NK-92 (cell line): Measurements from ENCODE around the gene ZNF277.
"Not testable (repeated sequence)": the region's sequence is repeated elsewhere in the genome, so short reads cannot be mapped to it uniquely, and the experiment has no call there.

Source experiments
- DNase-seq: peaks from one replicate; lab custom pipeline; 2025; ENCODE audit not compliant: unreplicated experiment; lab: John Stamatoyannopoulos, UW

The ZNF277 gene

DNA sequence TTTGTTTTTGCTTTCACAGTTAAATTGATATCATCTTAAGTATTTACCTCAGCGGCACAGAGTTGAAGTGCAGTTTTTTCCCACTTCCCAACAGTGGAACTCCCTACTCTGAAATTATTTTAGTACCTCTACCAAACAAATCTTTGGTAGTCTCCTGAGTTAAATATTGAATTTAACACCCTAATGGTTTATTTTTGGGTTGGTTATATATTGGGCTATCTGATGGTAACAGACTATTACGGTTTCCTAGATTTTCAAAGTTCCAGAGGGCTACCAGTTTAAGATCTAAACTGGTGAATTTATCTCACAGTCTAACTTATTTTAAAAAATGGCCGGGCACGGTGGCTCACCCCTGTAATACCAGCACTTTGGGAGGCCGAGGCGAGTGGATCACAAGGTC is 1.3 kb downstream of the ZNF277 start:
- DNase-seq: no peak

GRCh38 chr7:112211348-112211907 is 4.9 kb downstream of the ZNF277 start:
- DNase-seq: no peak

DNA sequence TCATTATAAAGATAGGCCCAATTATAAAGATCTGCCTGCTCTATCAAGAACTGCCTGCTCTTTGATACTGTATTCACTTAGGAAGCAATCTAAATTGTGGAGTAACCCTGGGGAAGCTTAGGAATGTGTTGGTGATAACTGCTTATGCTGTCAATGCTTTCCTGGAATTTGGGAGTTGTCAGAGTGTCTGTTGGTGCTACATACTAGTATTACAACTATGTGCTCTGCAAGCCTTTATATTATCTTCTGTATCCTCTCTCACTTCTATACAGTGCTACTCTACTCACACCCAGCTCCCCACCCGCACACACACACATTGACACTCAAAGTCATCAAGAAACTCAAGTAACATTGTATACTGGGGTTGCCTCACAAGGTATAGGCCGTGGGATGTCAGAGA is 6.1 kb downstream of the ZNF277 start:
- DNase-seq: no peak

DNA sequence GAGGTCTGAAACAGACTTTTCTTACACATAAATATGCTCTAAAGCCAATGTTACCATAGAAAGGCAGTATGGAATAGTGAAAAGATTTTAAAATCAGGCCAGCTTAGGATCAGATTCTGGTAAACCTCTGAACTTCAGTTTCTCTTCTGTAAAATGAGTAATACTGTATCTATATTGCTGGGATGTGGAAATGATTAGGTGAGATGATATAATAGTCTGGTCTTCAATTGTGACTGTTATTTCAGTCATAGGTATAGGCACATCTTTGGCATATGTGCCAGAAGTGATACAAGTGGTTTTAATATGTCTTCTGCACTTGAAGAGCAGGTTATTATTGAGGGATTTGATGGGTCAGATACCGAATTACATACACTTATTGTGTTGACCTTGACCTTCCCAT is 7.2 kb downstream of the ZNF277 start:
- no peak for DNase-seq

DNA sequence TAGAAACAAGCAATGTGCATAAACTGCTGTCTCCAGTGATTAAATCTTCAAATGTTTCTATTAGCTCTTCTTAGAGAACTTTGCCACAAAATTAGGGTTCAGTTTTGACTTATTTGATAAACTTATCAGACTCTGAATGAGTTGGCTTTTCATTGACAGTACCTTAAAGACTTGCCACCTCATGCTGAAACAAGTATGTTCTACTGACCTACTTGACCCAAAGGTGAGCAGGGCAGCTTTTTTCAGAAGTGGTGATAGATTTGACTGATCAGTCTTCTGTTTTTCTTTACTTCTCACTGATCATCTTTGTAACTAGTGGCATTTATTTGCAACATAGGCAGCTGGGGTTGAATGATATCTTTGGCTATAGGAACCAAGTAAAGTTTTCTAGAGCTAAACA is 7.8 kb downstream of the ZNF277 start:
- no peak for DNase-seq

DNA sequence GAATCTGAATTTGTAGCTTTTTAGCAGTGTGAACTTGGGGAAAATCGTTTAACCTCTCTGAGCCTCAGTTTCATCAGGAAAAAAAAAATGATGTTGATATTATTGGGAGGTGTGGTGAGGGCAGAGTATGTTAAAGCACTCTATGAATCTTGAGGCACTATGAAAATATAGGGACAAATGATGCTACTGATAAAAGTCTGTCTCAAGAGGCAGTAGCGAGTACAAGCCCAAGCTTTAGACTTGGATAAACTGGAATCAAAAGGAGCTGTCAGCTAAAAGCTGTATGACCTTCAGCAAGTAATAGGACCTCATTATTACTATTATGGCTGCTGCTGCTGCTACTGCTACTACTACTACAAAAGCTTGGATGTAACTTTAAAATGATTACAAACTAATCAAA is 8.4 kb downstream of the ZNF277 start:
- DNase-seq: no peak

- DNase-seq: no peak
These were observed 9.3 kb downstream of the ZNF277 start for GRCh38 chr7:112215787-112216186.

- DNase-seq: no peak
These were observed 14.5 kb downstream of the ZNF277 start for GRCh38 chr7:112220877-112221434.

- no peak for DNase-seq
These were observed 16.8 kb downstream of the ZNF277 start for GRCh38 chr7:112223310-112223709.

GRCh38 chr7:112224186-112224585 is 17.7 kb downstream of the ZNF277 start:
- DNase-seq: no peak

DNA sequence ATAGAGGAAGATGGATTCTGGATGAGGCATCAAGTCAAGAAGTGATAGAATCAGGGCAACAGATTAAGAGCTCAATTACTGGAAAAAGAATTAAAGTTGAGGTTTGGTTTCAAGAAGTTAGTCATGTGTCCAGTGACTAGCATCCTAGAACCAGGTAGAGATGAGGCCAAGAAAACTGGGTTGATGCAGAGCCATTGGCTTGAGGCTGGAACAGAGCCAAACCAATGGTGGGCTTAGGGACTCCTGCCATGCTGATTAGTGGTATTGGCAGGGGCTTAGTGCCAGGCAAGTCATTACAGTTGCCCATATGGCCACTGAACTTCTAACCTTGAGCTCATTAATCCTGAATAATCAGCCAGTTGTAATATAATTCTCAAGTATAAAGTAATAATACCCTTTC is 18.5 kb downstream of the ZNF277 start:
- no peak for DNase-seq

GRCh38 chr7:112226701-112227276 is 20.3 kb downstream of the ZNF277 start:
- DNase-seq: no peak

DNA sequence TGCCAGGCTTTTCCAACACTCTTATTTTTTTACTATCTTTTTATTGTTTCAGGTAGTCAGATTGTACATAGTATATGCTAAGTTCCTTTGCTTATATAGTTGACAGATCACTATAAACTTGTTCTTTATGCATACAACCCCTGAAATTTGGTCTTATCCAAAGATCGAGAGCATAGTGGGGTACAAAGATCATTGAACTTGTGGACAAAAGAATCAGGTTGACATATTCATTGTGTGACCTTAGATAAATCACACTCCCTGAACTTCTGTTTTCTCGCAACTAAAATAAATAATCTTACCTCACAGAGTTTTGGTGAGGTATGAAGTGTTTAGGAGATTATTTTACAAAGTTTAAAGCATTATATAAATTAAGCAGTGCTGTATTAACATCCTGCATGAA is 22.1 kb downstream of the ZNF277 start:
- no peak for DNase-seq

DNA sequence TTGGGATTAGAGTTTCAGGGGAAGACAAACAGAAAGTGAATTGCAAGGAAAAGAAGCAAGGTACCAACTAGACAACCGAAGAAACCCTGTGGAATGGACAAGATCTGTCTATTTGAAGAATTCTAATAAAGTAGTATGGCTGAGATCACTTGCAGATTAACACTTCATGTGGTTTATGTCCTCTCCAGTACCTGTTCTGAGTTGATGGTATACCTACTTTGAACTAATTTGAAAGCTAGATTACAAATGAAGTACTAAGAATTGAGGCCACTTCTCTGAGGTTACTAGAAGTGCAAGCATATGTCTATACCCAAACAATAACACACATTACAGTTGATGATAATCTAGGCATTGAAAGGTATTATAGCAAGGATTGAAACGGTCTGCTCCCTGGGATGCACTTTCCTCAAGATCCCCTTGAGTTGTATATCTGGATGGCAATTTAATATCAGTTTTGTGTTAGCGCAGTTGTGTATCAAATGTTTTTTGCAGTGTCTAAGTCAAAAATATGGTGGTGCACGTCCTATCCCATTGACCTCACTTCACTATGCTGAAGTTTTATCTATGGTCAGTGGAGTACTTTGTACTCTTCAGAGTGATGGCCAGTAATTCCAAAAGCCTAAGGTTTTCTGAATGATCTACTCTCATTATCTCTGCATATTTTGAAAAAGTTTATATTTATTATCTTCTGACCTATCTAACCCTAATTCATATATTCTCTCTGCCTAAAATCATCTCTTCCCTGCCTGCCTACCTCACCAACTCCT is 25.9 kb downstream of the ZNF277 start:
- DNase-seq: no peak

DNA sequence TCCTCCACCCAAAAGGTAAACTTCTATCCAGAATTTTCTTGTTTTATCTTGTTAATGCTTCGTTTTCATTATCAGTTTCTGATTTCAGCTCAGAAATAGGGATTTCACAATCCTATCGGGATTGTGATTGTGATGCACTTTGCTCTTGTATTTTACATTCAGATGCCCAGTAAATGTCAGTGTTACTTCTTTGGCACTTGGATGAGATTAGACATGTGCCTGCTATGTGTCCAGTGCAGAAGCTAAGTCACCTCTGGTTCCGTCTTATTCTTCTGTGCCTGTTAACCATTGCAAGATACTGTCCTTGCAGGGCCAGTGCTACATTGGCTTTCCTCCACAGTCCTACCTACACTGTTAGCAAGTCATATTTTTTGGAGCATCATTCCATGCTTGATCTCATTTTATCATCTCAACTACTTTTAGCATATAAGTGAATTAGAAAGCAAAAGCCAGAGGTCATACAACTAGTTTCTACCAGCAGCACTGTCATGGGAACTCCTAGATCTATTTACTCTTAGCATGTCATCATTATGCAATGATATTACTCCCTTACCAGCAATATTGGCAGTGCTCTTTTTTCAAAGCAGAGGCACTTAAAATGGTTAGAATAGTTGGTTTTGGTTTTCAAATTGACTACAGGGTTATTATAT is 26.7 kb downstream of the ZNF277 start:
- DNase-seq: no peak

- no peak for DNase-seq
These were observed 27.7 kb downstream of the ZNF277 start for GRCh38 chr7:112234147-112234546.

- no peak for DNase-seq
These were observed 30.1 kb downstream of the ZNF277 start for GRCh38 chr7:112236597-112236996.

DNA sequence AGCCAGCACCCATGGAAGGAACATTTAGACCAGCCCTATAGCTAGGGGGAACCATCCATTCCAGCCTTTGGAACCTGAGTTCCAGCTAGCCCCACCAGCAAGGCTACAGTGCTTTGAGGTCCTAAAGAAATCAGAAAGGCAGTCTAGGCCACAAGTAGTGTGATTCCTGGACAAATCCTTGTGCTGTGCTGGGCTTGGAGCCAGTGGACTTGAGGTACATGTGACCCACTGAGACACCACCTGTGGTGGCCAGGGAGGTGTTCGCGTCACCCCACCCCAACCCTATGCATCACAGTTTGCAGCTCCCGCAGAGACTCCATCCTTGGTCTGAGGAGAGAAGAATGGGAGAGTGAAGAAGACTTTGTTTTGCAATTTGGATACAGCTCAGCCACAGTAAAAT is 31.8 kb downstream of the ZNF277 start:
- DNase-seq: no peak

GRCh38 chr7:112238852-112239610 is 32.5 kb downstream of the ZNF277 start:
- no peak for DNase-seq

DNA sequence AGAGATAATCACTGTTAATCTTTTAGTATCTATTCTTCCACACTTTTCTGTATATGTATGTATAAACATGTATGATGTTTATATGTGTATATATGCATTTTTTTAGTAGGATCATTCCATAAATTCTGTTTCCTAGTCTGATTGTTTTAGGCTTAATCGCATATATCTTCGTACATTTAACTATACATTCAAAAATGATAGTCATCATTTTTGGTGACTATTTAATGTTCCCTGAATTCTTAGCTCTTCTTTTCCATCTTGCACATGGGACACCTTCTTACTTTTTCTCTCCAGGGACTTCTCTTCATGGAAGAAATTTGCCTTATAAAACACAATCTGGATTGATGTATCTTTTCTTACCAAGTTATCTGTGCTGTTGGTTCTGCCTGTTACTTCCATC is 42.1 kb downstream of the ZNF277 start:
- DNase-seq: no peak

GRCh38 chr7:112249967-112250366 is 43.5 kb downstream of the ZNF277 start:
- DNase-seq: not testable (repeated sequence)
